ENCODE measurements around the gene PSMD11.

DNA sequence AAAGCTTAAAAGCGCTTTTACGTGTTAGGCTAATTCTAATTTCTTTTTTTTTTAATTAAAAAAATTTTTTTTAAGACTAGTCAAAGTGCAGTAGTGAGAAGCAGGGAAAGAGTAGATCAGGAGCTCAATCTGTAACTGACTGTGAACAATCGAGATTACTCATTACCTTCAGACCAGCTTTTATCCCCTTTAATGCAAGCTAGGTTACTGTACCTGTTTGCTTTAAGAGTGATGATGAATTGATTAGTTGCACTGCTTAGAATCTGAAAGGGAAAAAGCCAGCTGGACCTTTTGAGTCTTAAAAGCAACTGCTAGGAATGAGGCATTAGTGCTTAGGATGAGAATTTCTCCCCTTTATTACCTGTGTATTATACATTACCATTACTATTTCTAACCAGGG, 19.0 kb downstream of the PSMD11 start:
- no peak for TF ChIP-seq CTCF (IDR thresholded peaks at IDR 0.05; ENCODE audit: borderline replicate concordance, extremely low read depth, low read length, poor library complexity, severe bottlenecking)
- no peak for TF ChIP-seq EZH2 (IDR thresholded peaks at IDR 0.05; ENCODE audit: borderline replicate concordance, low read depth, low read length, severe bottlenecking)
